Testis (tissue), 3 donors: ENCODE data around the gene C16orf86. TPM values are rescaled to one million over a fixed set of nuclear protein-coding genes. Genes with fewer than 3 reads are reported as not detected.

Experiments
- DNase-seq: peaks from one replicate; pipeline ENCODE4 v3.0.0-alpha.2; 2019
- H3K27ac ChIP-seq, 2 donors: fragments of 200-600 bp; sonication (generic); one replicate each; pipeline ENCODE4 v1.5.1; 2019
- H3K27me3 ChIP-seq: fragments of 200-600 bp; sonication (generic); one replicate; pipeline ENCODE4 v1.5.1; 2019
- H3K36me3 ChIP-seq: fragments of 200-600 bp; sonication (generic); one replicate; pipeline ENCODE4 v1.5.1; 2017; ENCODE audit warnings: low read depth; ENCODE audit errors: missing control alignments
- H3K4me1 ChIP-seq: fragments of 200-600 bp; sonication (generic); one replicate; pipeline ENCODE4 v1.5.1; 2019
- H3K4me3 ChIP-seq, 2 donors: fragments of 200-600 bp; sonication (generic); one replicate each; pipeline ENCODE4 v1.5.1; 2017 to 2019
- H3K9me3 ChIP-seq: fragments of 200-600 bp; sonication (generic); one replicate; pipeline ENCODE4 v1.5.1; 2017
- POLR2A ChIP-seq: fragments of 450-650 bp; IDR thresholded peaks from one replicate; pipeline ENCODE4 v1.6.1; 2017; ENCODE audit warnings: antibody characterized with exemption, mild to moderate bottlenecking, moderate library complexity
- WGBS, 2 donors: methylation state at CpG; one replicate each; pipeline ENCODE4 v1.1.5; 2018; 5-methylcytosine and 5-hydroxymethylcytosine counted together
- intact Hi-C: fragments of 100-400 bp; cut with DNase I; formaldehyde crosslinking; loops from one replicate; pipeline ENCODE4 v1.15.1; 2023; ENCODE audit warnings: low total_unique reads
- polyA plus RNA-seq: library from polyadenylated mRNA; stranded (reverse); fragments of 350-450 nt; fragmentation: Illumina TruSeq; extraction: RNeasy Lipid Tissue Mini Kit (QIAGEN cat#74804); gene quantifications from one replicate; pipeline ENCODE4 v1.2.3, GENCODE V29; 2014; ENCODE audit warnings: low read depth, low replicate concordance; ENCODE audit not compliant: insufficient read depth
- total RNA-seq, 2 donors: library from RNA; depleted of rRNA; stranded (reverse); fragments of >200 nt; gene quantifications; one replicate each; pipeline ENCODE4 v1.2.3, GENCODE V29; 2016
- TF ChIP-seq, protein P1 (sequence below), 3 experiments: fragments of 450-650 bp in 2 of 3; fragments of 200-600 bp in 1 of 3; sonication (generic) in 1 of 3; IDR thresholded peaks; one replicate each; pipeline ENCODE4 v1.5.1; 2016 to 2019; ENCODE audit warnings: antibody characterized with exemption in 3 of 3, mild to moderate bottlenecking in 2 of 3, moderate library complexity in 1 of 3

The C16orf86 gene
- total and polyA plus RNA-seq, 3 donors from 2014 or later, result 38.7 to 77.9 (median 43.4) TPM

DNA sequence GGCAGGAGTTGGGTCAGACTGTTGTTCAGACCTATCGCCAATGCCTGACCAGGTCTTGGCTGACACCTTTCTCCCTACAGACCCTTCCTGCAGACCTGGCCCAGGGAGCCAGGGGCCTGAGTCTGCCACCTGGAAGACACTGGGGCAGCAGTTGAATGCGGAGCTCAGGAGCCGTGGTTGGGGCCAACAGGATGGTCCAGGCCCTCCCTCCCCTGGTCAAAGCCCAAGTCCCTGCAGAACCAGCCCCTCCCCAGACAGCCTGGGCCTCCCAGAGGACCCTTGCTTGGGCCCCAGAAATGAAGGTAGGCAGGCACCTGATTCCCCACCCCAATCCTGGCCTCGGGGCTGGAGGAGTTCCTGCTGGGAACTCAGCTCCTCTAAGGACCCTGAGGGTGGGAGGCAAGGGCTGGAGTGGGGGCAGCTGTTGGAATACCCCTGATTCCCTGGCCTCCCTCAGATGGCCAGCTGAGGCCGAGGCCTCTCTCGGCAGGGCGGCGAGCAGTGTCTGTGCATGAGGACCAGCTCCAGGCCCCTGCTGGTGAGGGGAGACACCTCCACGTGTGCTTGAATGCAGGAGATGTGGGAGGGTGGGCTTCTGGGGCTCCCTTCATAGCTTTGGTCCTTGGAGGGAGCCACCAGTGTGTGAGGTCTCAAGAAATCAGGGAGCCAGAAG is 10.1 kb upstream of the C16orf86 start:
- no peak for DNase-seq
- Histone ChIP-seq H3K27ac (no peak overlapping the region), H3K27me3 (no peaks in the 10 kb centered on the region), H3K4me1 (peaks cover 15% of the 10 kb centered on the region), H3K9me3 (no peaks in the 10 kb centered on the region), H3K36me3 (no peaks in the 10 kb centered on the region), H3K4me3 (no peak overlapping the region)
- 93% methylated on average over 9 of the region's 9 CpGs; no CpG with 5 or more reads in 1 of the 2 donors for WGBS, 2 donors
- intact Hi-C loops, result loop anchor here (5.0 kb wide), 1 partner anchor 84 kb away; no protein-coding TSS in a partner anchor
- TF ChIP-seq, protein P1, sequence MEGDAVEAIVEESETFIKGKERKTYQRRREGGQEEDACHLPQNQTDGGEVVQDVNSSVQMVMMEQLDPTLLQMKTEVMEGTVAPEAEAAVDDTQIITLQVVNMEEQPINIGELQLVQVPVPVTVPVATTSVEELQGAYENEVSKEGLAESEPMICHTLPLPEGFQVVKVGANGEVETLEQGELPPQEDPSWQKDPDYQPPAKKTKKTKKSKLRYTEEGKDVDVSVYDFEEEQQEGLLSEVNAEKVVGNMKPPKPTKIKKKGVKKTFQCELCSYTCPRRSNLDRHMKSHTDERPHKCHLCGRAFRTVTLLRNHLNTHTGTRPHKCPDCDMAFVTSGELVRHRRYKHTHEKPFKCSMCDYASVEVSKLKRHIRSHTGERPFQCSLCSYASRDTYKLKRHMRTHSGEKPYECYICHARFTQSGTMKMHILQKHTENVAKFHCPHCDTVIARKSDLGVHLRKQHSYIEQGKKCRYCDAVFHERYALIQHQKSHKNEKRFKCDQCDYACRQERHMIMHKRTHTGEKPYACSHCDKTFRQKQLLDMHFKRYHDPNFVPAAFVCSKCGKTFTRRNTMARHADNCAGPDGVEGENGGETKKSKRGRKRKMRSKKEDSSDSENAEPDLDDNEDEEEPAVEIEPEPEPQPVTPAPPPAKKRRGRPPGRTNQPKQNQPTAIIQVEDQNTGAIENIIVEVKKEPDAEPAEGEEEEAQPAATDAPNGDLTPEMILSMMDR (IDR thresholded peaks at IDR 0.05), result no peak
- TF ChIP-seq POLR2A, result no peak

DNA sequence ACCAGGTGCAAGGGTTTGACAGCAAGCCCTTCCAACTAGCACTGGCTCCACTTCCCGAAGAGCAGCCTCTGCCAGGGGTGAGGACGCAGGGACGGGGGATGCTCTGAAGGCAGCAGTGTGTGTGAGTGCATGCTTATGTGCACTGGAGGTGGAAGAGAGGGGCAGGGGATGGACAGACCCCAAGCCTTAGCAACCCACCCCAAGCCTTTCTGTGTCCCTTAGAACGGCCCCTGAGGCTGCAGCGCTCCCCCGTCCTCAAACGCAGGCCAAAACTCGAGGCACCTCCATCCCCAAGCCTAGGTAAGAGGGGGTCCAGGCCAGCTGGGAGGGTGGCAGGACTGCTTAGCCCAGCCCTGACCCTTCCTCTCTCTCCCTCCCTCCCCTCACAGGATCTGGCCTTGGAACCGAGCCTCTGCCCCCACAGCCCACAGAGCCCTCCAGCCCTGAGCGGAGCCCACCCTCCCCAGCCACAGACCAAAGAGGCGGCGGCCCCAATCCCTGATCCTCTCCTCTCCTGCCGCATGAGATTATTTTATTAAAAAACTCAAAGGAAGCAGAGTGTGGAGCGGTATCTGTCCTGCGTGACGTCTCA is 9.5 kb upstream of the C16orf86 start:
- peaks cover 15% of the 10 kb centered on the region for H3K4me1 ChIP-seq
- TF ChIP-seq, protein P1 (IDR thresholded peaks at IDR 0.05), result no peak
- no peak for TF ChIP-seq POLR2A
- no peaks in the 10 kb centered on the region for H3K36me3 ChIP-seq
- no peak overlapping the region for H3K4me3 ChIP-seq
- 87 to 92% methylated on average over 16 of the region's 16 CpGs for WGBS, 2 donors
- H3K27me3 ChIP-seq, result no peaks in the 10 kb centered on the region
- DNase-seq, result no peak
- intact Hi-C loops, result loop anchor here (5.0 kb wide), 1 partner anchor 85 kb away; no protein-coding TSS in a partner anchor
- H3K27ac ChIP-seq, result no peak overlapping the region
- H3K9me3 ChIP-seq, result no peaks in the 10 kb centered on the region

GRCh38 chr16:67657751-67658518 is 8.7 kb upstream of the C16orf86 start:
- intact Hi-C loops, result loop anchor here (5.0 kb wide), 1 partner anchor 86 kb away; no protein-coding TSS in a partner anchor
- WGBS, 2 donors, result 93 to 94% methylated on average over 10 to 18 of the region's 18 CpGs
- Histone ChIP-seq H3K4me3 (no peak overlapping the region), H3K27ac (no peak overlapping the region), H3K9me3 (no peaks in the 10 kb centered on the region), H3K27me3 (no peaks in the 10 kb centered on the region), H3K36me3 (no peaks in the 10 kb centered on the region), H3K4me1 (peaks cover 15% of the 10 kb centered on the region)
- no peak for DNase-seq
- TF ChIP-seq POLR2A, result no peak
- TF ChIP-seq, protein P1 (IDR thresholded peaks at IDR 0.05), result no peak

- H3K4me3 ChIP-seq, result peak overlapping the region; percentile 69 to 96
- TF ChIP-seq POLR2A, result no peak
- TF ChIP-seq, protein P1 (IDR thresholded peaks at IDR 0.05), result no peak
- no peak for DNase-seq
- no peaks in the 10 kb centered on the region for H3K9me3 ChIP-seq
- peak overlapping the region in 1 of 2 donors; percentile 96 for H3K27ac ChIP-seq
- no peaks in the 10 kb centered on the region for H3K27me3 ChIP-seq
- intact Hi-C loops, result loop anchor here (5.0 kb wide), 1 partner anchor 87 kb away; no protein-coding TSS in a partner anchor
- WGBS, 2 donors, result 34% methylated on average over 18 to 19 of the region's 21 CpGs
- no peaks in the 10 kb centered on the region for H3K36me3 ChIP-seq
- H3K4me1 ChIP-seq, result peaks cover 8% of the 10 kb centered on the region
Measured at GRCh38 chr16:67658849-67659674, 7.6 kb upstream of the C16orf86 start.
